ENCODE results near the gene DNAJC1.
"Not testable (repeated sequence)": the region's sequence is repeated elsewhere in the genome, so short reads cannot be mapped to it uniquely, and the experiment has no call there.

DNAJC1 gene

GRCh38 chr10:22003177-22003963 is at the start of gene DNAJC1:
DNAJC1 (minus strand) TSS chr10:22003730; CDS start chr10:22003434, 296 bp downstream.
- DNase-seq, result peak; percentile 99

GRCh38 chr10:22053048-22053447 is 49.5 kb upstream of the DNAJC1 start:
- DNase-seq, result no peak

GRCh38 chr10:22049635-22050034 is 46.1 kb upstream of the DNAJC1 start:
- no peak for DNase-seq

- DNase-seq, result no peak
Measured at GRCh38 chr10:22047812-22048211, 44.3 kb upstream of the DNAJC1 start.

- no peak for DNase-seq
Measured at GRCh38 chr10:22043327-22043633, 39.8 kb upstream of the DNAJC1 start.

- DNase-seq, result peak; percentile 64
Measured at GRCh38 chr10:22042557-22043326, 39.2 kb upstream of the DNAJC1 start.

- no peak for DNase-seq
Measured at GRCh38 chr10:22034333-22034732, 30.8 kb upstream of the DNAJC1 start.

- DNase-seq, result not testable (repeated sequence)
Measured at GRCh38 chr10:22032268-22032667, 28.7 kb upstream of the DNAJC1 start.

- DNase-seq, result no peak
Measured at GRCh38 chr10:22030421-22030820, 26.9 kb upstream of the DNAJC1 start.

- DNase-seq, result no peak
Measured at GRCh38 chr10:22029445-22030236, 26.1 kb upstream of the DNAJC1 start.

GRCh38 chr10:22027364-22028238 is 24.1 kb upstream of the DNAJC1 start:
- peak; percentile 63 for DNase-seq

- DNase-seq, result no peak
Measured at GRCh38 chr10:22026287-22026686, 22.8 kb upstream of the DNAJC1 start.

- no peak for DNase-seq
Measured at GRCh38 chr10:22023508-22023907, 20.0 kb upstream of the DNAJC1 start.

- no peak for DNase-seq
Measured at GRCh38 chr10:22022257-22023032, 18.9 kb upstream of the DNAJC1 start.

- not testable (repeated sequence) for DNase-seq
Measured at GRCh38 chr10:22021144-22021543, 17.6 kb upstream of the DNAJC1 start.

- no peak for DNase-seq
Measured at GRCh38 chr10:22017283-22018020, 13.9 kb upstream of the DNAJC1 start.

- DNase-seq, result no peak
Measured at GRCh38 chr10:22016046-22016705, 12.6 kb upstream of the DNAJC1 start.

- no peak for DNase-seq
Measured at GRCh38 chr10:22010973-22011408, 7.5 kb upstream of the DNAJC1 start.

- no peak for DNase-seq
Measured at GRCh38 chr10:22010539-22010938, 7.0 kb upstream of the DNAJC1 start.

- no peak for DNase-seq
Measured at GRCh38 chr10:22006379-22006884, 2.9 kb upstream of the DNAJC1 start.
